Iris pigment epithelial cell (primary cell): ENCODE data around the gene NFKB2.
A peak's percentile ranks its signal among the peaks of the same experiment; 100 is the strongest.

Experiments
- DNase-seq: peaks from one replicate; pipeline ENCODE4 v3.0.0-alpha.2; 2011; ENCODE audit warnings: low read depth

Gene NFKB2

GRCh38 chr10:102394801-102395399 lies 605 bp upstream of the NFKB2 start:
- DNase-seq, result peak; percentile 57

- no peak for DNase-seq
Observed at GRCh38 chr10:102396317-102396650, 779 bp downstream of the NFKB2 start.

- no peak for DNase-seq
Observed at GRCh38 chr10:102396730-102397151, 1.2 kb downstream of the NFKB2 start.

- DNase-seq, result no peak
Observed at GRCh38 chr10:102397222-102398171, 2.0 kb downstream of the NFKB2 start.

- DNase-seq, result no peak
Observed at GRCh38 chr10:102398172-102399020, 2.9 kb downstream of the NFKB2 start.

GRCh38 chr10:102399217-102400021 lies 3.9 kb downstream of the NFKB2 start:
- peak; percentile 84 for DNase-seq

GRCh38 chr10:102400076-102400475 lies 4.6 kb downstream of the NFKB2 start:
- DNase-seq, result no peak

- no peak for DNase-seq
Observed at GRCh38 chr10:102400598-102401341, 5.3 kb downstream of the NFKB2 start.

- DNase-seq, result no peak
Observed at GRCh38 chr10:102401342-102401654, 5.8 kb downstream of the NFKB2 start.

- peak; percentile 63 for DNase-seq
Observed at GRCh38 chr10:102401735-102402511, 6.4 kb downstream of the NFKB2 start.

- DNase-seq, result no peak
Observed at GRCh38 chr10:102402512-102402896, 7.0 kb downstream of the NFKB2 start.

- DNase-seq, result no peak
Observed at GRCh38 chr10:102403115-102403514, 7.6 kb downstream of the NFKB2 start.

GRCh38 chr10:102404361-102405107 lies 9.0 kb downstream of the NFKB2 start:
- DNase-seq, result no peak

GRCh38 chr10:102405108-102405571 lies 9.6 kb downstream of the NFKB2 start:
- DNase-seq, result no peak

GRCh38 chr10:102405632-102406031 lies 10.1 kb downstream of the NFKB2 start:
- DNase-seq, result no peak

GRCh38 chr10:102406815-102407214 lies 11.3 kb downstream of the NFKB2 start:
- no peak for DNase-seq

- no peak for DNase-seq
Observed at GRCh38 chr10:102407425-102408130, 12.1 kb downstream of the NFKB2 start.

GRCh38 chr10:102408131-102408727 lies 12.7 kb downstream of the NFKB2 start:
- no peak for DNase-seq
